ENCODE data around the gene FAM168B.

FAM168B gene

DNA sequence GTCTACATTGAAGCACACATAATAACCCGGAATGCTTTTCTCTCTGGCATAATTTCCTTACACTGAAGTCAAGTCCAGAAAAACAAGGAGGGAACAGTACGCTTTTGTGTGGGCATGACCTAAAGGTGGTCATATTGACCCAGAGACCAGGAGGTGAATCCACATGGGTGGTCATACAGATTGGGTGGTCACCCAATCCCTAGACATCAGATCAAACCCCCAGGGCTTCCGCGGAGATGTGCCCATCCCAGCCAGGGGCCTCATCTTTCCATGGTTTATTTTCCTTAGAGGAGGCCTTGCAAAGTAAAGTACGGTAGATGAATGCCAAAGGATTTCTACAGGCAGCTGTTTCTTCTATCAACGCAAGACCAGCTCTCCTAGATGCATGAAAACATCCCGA lies 38.8 kb downstream of the FAM168B start:
- no peak for DNase-seq

DNA sequence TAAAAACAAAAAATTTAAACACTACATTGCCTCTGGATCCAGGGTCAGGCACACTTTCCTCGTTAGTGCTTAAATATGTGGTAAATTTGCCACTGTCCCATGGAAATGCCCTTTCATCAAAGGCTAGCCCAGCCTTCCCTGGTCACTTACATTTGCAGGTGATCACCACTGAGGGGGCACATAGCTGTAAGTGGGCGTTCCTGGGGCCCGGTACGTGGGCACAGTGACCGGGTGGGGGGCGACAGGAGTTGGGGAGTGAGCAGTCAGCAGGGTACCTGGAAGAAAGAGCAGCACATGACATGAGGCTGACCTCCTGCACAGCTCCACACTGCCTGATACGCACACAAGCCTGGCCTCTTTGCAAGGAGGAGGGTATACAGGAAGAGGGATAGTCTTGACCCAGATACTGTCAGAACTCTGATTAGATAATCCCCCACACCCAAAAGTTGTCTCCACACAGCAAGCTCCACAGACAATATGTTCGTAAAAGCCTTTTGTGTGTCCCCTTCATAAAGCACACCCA lies 40.5 kb downstream of the FAM168B start:
- DNase-seq = no peak

- DNase-seq = no peak
Measured at GRCh38 chr2:131050896-131051295, 42.4 kb downstream of the FAM168B start.

GRCh38 chr2:131049150-131049718 lies 44.0 kb downstream of the FAM168B start:
- DNase-seq = no peak

DNA sequence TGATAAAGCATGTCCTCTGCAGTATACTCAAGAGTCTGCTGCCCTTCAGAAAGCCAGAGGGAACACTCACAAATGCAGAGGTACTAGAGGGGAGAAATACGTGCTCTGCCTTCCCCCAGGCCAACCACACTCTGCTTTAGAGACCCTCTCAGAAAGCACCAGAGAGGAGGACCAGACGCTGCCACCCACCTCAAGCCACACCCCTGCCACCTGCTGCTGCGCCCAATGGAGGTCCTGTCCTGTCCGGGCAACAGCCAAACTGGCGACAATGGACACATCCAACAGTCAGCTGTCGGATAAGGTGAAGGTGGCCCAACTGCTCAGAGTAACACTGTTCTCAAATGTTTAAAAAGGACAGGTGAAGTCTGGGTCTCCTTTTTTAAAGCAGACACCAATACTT lies 44.6 kb downstream of the FAM168B start:
- no peak for DNase-seq

DNA sequence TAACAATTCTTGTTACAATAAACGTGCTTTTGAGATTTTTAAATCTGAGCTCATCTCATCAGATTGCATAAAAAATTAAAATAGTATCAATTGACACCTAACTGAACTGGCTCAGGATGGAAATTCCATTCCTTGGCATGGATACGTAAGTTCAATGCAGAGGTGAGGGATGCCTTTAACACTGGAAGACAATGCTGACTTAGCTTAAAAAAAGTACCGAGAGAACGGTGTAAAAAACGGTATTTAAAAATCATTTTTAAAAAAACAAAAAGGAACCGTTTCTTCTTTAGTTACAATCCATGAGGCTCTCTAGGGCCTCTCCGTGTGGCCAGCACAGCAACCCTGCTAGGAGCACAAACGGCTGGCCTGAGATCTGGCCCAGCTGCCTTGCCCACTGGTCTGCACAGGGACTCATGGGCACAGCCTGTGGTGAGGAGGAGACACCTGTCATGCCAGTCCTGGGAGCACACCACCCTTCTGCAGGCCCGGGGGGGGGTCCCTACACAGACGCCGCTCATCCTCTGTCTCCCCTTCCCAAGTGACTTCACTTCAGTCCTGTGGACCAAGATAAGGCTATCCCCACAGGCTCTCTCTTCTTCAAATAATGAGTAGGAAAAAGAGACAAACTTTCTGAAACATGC lies 45.2 kb downstream of the FAM168B start:
- DNase-seq = no peak

GRCh38 chr2:131046918-131047652 lies 46.2 kb downstream of the FAM168B start:
- no peak for DNase-seq

DNA sequence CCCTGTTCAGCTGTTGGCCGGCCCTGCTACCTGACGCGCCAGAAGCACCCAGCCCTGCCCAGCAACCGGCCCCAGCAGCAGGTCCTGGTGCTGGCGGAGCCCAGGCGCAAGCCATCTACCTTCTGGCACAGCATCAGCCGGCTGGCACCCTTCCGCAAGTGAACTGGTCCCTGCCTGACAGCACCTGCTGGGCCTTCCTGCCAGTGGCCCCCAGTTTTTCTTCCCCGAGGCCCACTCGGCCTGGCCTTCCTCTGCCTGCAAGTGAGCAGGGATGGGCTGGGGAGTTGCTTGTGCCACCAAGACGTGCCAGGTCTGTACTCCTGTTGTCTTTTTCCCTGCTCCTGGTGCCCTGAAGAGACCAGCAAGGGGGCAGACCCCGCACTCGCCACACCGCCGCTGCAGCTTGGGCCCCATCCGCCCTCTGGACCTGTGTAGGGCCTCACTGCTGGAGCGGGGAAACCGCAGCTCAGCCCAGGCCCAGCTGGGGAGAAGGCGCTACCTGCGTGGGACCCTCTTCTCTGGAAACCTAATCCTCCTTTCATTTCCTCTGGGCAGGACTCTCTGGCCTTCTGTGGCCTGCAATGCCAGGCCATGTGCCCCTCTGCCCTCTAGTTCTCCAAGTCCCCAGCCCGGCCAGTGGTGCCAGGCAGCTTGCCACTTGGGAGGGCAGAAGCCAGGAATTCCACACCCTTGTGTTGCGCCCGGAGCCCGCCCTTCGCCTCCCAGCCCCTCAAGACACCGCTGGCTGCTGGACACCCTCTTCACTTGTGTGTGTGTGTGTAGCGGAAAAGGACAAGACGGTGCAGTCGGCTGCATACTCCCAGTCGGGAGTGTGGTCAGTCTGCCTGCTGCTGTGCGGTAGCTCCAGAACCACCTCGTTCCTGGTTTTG lies 47.0 kb downstream of the FAM168B start:
- DNase-seq = no peak

GRCh38 chr2:131045286-131046027 lies 47.8 kb downstream of the FAM168B start:
- DNase-seq = no peak

DNA sequence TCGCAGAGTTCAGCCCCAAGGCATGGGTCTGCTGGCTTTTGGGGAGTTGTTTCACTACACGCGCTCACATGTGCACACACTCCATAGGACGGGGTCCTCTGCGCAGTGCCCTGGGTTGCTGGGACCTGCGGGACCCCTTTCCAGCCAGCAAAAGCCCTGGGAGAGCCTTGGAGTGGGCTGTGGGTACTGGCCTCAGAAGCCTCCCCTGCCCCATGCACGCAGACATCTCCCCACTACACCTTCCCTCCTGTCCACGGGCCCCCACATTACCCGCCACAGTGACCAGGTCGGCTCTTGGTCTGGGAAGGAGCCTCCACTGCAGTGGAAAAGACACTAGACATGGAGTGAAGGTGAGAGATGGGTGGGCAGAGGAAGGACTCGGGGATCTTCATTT lies 48.5 kb downstream of the FAM168B start:
- no peak for DNase-seq

DNA sequence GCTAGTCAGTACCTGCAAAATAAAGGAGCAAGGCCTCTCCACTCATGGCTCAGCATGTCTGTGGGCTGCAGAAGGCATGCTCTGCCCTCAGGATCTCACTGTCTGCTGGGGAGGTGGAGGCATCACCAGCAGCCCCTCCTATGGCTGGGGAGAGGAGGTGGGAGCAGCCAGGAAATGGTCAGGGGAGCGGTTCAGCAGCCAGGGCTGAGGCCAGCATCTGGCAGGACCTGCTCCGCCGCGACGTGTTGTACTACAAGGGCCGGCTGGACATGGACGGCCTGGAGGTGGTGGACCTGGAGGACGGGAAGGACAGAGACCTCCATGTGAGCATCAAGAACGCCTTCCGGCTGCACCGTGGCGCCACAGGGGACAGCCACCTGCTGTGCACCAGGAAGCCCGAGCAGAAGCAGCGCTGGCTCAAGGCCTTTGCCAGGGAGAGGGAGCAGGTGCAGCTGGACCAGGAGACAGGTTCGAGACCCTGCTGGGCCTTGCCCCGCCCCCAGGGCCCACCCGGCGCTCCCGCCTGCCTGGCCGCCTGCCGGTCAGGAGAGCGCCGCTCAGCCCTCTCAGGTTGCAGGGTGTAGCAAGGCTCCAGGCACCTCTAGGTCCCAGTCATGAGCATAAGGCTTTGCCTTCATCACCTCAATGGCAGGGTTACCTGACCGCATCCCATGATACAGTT lies 49.0 kb downstream of the FAM168B start:
- no peak for DNase-seq

- no peak for DNase-seq
Measured at GRCh38 chr2:131043199-131044074, 49.8 kb downstream of the FAM168B start.

DNA sequence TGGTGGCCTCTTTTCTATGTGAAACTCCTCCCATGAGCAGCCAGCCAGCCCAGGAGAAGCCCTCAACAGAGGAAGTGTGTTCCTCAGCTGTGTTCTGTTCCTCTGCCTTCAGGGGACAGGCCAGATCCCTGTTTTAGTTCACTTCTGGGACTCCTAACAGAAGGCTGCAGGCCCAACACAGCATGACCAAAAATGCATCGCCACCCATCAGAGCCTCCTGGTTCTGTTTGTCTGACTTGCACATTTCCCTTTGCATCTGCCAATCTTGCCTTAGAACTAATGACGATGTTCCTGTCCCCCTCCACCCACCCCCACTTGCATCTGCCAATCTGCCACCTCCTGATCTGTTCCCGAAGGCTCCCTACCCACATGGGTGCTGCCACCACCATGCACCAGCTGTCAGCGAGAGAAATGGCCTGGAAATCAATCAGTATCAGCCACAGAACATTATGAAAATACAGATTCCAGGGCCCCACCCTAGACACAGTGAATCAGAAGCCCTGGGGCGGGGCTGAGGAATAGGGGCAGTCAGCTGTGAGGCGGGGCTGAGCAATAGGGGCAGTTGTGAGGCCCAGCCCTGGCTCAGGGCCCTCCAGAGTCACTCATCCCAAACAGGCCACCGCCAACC lies 51.0 kb downstream of the FAM168B start:
- no peak for DNase-seq

DNA sequence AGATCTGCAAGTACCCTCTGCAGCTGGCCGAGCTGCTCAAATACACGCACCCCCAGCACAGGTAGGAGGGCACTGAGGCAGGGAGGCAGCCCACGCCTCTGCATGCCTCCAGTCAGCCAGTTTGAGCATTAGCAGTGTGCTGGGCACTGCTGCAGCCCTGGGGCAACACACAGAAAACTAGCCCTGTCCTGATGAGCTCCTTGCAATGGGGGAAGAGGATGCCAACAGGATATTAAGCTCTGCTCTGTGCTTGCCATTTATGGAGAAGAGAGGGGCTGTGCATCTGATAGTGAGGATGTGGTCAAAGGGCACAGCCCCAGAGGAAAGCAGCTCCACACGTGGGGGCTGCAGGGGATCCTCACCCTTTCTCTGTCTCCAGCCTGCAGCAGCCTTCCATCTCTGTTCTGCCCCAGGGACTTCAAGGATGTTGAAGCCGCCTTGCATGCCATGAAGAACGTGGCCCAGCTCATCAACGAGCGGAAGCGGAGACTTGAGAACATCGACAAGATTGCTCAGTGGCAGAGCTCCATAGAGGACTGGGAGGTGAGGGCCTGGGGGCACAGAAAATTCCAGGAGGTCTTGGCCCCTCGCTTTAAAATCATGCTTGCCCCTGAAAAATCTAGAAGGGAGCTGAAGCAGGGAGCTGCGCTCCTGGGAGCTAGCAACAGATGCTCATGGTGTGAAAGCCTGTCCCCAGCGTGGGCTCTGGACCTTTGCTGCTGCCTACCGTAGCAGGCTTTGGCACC lies 51.7 kb downstream of the FAM168B start:
- DNase-seq = no peak

- DNase-seq = no peak
Measured at GRCh38 chr2:131040661-131041401, 52.4 kb downstream of the FAM168B start.

DNA sequence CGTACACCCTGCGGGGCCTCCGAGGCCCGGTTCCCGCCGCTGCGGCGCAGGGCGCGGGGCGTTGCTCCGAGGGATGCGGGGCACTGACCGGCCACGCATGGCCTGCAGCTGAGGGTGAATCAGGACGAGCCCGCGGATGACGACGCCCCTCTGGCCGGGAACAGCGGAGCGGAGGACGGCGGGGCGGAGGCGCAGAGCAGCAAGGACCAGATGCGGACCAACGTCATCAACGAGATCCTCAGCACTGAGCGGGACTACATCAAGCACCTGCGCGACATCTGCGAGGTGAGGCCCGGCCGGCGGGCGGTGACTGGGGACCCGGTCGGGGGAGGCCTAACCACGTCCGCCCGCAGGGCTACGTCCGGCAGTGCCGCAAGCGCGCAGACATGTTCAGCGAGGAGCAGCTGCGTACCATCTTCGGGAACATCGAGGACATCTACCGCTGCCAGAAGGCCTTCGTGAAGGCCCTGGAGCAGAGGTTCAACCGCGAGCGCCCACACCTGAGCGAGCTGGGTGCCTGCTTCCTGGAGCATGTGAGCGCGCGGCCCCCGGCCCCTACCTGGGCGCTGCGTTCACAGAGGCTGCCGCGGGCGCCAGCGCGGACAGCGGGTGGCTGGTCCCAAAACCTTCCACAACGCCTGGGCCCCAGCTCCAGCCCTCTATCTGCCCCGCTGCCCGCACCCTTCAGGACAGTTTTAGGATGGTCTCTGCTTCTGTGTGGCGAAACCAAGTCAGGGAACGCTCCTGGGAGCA lies 53.2 kb downstream of the FAM168B start:
- DNase-seq = peak; percentile 53

GRCh38 chr2:131039535-131039907 lies 53.7 kb downstream of the FAM168B start:
- DNase-seq = no peak

- DNase-seq = no peak
Measured at GRCh38 chr2:131039101-131039440, 54.2 kb downstream of the FAM168B start.

Data from stimulated activated CD4-positive, alpha-beta T cell treated with anti-CD3 and anti-CD28 coated beads, Interleukin-15, amount 100 ng/mL, for 24 hours (primary cell).